HG02623 (cell line): ENCODE data around the gene JAZF1.

ENCODE experiments used
- ATAC-seq: cut with Tn5 transposase; IDR thresholded peaks from one replicate; pipeline ENCODE4 v1.9.1; 2021; ENCODE audit warnings: moderate library complexity; ENCODE audit not compliant: unreplicated experiment

The JAZF1 gene

DNA sequence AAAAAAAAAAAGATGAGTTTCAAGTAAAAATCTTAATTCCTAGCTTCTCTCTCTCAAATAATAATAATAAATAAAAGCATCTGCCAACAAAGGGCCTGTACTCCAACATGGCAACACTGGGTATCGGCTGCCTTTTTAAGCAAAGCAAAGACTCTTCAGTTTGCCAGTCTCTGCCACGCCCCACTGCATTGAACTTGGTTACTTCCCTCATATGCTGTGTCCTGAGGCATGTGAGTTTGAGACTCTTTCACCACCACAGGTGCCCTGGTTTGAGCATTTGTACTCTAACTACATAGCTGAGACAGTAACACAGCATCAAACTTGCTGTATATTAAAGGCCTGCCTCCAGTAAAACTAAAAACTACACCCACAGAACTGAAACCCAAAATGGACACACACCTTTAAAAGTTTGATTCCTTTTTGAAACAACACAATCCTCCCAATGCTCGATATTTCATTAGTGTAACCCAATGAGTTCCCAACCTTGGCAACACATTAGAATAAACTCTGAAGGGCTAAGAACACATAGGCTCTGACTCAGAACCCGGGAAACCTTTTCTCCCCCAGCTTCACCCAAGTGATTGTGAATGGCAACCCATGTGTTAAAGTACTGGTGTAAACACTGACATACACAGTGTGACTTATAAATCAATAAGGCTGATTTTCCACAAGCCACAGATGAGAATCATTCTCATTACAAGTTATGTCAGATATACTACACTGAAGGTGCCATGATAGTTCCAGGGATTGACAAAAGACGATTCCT, 12.0 kb downstream of the JAZF1 start:
- no peak for ATAC-seq

DNA sequence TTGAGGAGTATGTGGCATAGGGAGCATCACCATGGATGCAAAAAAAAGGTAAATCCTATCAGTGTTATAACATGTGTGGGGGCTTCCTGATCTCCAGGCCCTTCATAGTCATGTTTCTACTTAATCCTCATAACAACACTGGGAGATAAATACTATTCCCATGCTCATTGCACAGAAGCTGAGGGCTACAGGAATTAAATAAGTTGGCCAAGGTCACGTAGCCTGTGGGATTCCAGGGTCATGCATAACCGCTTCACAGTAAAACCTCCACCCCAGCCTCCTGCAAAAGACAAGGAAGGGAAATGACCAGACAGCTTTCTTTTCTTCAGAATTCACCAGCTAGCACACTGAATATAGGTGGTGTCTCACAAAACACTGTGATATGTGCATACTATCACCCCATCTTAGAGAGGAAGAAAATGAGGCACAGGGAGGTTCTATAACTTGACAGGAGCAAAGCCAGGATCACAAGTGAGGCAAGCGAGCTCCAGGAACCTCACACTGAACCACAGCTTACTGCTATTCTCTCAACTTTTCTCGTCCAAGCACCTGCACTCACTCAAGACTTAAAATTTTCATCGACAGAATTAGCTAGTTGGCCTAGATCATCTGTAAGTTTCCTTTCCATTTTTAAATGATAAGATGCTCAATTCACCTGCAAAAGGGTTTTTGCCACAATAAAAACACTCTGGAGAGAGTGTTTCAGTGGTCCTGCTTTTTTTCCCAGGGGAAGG, 13.4 kb downstream of the JAZF1 start:
- no peak for ATAC-seq

DNA sequence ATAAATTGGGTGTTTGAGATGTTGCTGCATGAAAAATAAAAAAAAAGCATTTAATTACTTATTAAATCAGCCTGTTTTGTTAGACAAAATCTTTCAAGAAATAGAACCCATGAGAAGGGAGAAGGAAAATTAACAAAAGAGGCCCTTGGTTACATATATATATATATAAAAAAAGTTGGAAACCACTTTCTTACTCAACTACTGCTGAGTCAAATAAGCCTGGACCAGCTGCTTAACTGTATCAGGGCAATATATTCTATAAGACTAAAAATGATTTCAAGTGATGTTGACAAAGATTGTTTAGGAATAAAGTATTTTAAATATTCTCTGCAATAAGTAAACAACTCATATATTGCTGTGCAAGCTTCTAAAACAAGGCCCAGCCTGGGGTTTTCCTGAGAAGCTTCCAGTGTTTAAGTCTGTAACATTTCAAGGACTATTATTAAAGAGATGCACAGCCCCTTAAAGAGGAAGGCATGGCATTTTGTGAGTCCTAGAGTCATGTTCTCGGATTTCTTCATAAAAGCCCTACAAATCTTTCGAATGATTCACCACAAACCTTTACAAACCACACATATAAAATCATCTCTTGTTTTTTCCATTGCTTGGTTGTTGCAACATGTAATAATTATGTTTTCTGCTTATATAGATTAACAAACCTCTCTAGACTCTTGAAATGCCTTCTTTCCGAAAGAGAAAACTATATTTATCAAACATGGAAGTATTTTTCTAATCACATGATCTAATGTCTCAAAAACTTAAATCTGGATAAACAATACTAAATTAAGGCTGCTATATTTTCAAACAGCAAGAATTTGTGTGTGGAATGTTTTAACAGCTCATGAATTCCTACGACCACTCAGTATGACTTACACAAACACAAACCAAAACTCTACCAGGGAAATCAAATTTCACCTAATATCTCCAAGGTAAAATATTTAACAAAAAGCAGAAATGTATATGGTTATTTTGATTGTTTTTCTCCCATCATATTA, 14.3 kb downstream of the JAZF1 start:
- ATAC-seq = no peak

DNA sequence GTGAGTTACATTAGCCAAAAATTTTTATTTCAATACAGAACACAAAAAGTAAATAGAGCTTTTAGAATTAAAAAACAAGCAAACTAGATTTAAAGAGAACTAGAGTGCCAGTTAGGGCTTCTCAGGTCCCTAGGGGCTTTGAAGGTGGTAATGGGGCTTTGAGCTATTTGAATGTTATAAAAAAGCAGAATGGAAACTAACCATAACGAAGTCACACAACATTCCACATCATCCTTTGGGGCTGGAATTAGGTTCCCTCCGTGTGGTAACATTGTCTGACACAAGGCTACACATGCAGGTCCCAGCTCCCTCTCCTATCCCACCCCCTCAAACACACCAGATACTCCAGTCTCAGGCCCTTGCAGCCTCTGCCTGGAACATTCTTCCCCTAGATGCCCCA, 15.3 kb downstream of the JAZF1 start:
- ATAC-seq = no peak

DNA sequence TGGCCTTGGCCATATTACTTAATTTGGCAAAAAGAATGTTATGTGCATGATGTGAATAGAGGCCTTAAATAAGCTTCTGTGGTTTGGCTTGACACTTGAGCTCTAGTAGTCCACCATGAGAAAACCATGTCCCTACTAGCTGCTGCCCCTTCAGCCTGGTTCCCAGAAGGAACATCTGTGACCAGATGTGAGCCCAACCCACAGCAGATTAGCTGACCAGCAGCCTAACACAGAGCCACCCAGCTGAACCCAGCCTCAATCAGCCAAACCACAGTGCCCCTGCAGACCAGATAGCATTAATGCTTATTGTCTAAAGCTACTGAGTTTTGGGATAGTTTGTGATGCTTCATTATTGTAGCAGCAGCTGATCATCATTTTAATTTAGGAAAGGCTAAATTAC, 16.6 kb downstream of the JAZF1 start:
- no peak for ATAC-seq

DNA sequence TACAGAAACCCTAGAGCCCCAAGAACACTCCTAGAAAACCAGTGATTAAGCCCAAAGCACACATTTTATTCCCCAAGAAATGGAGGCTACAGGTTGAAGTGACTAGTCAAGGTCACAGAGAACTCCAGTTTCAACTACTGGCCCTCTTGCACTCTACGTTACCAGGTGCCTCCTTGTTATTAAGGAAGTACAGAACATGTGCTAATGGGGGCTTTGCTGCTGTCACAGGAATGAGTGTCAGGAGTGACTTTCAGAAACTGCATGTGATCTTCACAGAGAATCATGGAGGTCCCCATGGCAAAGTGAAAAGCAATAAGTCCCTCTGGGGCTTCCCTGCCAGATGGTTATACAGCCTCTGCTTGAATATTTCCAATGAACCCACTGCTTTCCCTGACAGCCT, 19.3 kb downstream of the JAZF1 start:
- no peak for ATAC-seq

DNA sequence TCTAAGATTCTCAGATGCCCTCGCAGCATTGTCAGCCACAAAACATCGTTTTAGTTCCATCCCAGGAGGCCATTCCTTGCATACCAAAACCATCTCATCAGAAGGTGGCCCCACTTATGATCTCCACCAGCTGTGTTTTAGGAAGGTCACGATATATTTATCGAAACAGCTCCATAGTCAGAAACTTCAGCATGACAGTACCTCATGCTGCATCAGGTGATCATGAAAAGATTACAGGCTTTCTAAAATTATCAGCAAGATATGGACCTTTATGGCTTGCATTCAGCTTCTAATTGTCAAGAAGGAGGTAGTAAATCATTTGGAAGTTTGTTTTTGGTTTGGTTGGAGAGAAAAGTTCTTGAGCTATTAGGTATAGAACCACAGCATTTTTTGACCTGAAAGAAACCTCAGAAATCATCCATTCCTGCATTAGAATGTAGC, 20.0 kb downstream of the JAZF1 start:
- ATAC-seq = no peak

DNA sequence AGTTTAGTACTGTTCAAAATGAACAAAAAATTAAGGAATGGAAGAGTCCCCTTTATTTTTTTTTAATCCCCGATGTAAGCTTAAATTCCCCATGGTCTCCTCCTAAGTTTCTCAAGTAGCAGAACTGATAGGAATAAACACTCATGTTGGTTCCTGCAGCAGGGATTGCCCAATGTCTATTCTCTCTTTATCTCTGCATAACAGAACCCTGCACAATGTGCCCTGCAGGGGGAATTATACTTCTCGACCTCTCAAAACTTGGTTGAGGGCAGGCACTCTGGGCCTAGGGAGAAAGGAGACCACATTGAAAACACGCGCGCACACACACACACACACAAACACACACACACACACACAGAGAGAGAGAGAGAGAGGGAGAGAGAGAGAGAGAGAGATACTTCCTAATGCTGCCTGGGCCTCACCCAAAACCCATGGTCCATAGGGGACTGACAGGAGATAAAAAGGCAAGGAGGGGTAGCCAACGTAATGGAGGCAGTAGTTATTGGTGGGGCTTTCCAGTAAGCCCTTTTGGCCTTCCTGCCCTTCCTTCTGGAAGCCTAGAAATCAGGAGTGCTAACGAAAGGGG, 22.7 kb downstream of the JAZF1 start:
- no peak for ATAC-seq

DNA sequence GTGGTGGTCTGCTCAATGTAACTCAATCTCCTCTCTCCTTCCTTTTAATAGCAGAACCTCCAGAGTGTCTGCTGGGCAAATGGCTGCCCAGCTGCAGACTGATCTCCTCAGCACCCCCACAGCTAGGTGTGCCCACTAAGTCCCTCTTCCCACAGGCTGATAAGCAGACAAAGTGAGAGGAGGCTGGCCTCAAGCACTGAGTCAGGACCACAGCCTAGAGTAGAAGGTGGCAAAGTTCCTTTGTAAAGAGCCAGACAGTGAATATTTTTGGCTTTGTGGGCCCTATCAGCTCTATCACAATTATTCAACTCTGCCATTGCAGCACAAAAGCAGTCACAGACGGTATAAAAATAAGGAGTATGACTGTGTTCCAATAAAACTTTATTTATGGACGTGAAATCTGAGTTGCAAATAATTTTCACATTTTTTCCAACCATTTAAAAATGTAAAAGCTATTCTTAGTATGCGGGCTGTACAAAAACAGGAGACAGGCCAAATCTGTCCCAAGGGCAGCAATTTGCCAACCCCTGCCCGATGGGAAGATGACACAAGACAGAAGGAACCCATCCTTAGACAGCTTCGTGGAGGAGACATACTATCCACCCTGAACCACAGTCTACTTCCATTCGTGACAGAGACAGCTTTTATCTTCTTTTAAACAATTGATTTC, 23.4 kb downstream of the JAZF1 start:
- no peak for ATAC-seq

DNA sequence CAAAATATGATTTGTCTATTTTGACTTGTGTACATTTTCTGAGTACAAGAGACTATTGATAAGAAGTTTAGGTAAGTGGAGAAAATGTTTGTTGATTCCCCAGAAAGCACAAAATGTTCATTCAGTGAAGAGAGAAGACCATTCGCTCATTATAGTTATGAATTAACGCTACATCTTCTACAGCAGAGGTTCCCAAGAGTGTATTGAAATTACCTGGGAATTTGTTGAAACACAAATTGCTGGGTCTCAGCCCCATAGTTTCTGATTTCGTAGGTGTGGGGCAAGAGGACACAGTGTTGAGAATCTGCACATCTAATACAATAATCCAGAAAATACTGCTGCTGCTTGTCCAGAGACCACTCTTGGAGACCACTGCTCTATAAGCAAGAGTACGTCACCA, 24.2 kb downstream of the JAZF1 start:
- no peak for ATAC-seq

DNA sequence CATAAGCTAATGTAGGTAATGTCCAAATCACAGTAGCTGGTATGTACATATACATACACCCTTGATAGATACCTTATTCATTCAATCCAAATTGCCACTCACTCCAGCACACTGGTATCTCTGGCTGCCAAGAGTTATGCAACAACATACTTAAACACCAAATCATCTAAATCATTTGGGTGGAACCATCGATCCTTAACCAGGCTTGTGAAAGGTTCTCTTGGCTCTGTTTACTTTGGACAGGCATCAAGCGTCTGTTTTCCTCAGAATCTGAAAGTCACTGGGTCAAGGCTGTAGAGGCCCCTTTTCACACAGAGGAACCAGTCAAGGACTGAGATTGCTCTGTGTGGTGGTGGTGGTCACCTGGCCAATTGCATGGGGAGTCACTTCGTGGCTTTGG, 24.6 kb downstream of the JAZF1 start:
- no peak for ATAC-seq

DNA sequence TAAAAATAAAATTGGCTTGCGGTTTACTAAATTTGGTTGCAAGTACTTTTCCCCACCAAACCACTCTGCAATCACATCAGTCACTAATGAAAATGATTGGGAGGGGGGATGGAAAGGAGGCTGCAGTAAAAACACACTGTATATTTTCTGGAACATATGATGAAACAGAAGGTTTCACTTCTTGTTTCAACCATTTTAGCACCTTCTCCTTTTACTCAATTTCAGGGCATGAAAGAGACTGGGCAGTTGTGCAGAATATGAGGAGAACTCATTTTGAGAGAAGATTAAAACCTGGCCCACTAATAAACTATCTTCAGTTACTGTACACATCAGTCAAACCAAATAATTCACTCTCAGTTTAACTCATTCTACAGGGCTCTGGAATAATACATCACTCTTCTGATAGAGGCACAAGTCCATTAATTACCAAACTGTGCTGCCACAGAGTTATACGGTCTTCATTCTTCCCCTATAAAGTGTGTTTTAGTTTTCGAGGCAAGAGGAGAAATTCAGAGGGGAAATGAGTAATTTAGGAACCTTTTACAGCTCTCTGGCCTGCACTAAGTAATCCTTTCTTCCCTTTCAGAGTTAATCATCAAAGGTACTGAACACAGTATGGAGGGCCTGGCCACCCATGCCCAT, 25.5 kb downstream of the JAZF1 start:
- peak; percentile 74 for ATAC-seq

DNA sequence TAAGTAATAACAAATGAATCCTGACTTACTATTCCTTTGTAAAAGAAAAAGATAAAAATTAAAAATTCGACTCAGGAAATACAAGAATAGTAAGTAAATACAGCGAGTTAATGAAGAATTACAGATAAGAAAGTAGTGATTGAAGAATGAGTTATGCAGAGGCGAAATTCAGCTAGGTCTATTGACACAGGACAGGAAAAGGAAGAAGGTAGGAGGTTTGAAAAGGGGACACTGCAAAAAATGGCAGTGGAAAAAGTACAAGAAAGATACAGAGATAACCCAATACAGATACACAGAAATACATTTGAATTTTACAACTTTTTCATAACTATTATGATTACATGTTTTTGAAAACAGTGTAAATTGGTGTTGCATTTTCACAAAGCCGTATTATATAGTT, 28.0 kb downstream of the JAZF1 start:
- no peak for ATAC-seq

DNA sequence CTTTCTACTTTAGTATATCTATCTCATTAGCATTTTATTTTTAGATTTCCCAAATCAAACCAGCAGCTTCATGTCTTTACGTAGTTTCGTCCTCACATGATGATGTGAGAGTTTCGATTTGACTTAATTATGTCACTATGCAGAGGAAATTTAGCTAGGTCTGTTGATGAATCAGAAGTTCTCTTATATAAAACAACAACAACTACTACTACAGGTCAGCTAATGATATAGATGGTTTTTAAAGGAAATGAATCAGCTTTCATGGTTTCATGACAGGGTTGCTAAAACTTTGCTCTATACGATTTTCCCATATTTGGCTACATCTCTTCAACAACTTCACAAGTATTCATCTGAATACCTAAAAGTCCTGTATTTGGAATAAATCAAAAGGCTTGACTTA, 28.6 kb downstream of the JAZF1 start:
- no peak for ATAC-seq

DNA sequence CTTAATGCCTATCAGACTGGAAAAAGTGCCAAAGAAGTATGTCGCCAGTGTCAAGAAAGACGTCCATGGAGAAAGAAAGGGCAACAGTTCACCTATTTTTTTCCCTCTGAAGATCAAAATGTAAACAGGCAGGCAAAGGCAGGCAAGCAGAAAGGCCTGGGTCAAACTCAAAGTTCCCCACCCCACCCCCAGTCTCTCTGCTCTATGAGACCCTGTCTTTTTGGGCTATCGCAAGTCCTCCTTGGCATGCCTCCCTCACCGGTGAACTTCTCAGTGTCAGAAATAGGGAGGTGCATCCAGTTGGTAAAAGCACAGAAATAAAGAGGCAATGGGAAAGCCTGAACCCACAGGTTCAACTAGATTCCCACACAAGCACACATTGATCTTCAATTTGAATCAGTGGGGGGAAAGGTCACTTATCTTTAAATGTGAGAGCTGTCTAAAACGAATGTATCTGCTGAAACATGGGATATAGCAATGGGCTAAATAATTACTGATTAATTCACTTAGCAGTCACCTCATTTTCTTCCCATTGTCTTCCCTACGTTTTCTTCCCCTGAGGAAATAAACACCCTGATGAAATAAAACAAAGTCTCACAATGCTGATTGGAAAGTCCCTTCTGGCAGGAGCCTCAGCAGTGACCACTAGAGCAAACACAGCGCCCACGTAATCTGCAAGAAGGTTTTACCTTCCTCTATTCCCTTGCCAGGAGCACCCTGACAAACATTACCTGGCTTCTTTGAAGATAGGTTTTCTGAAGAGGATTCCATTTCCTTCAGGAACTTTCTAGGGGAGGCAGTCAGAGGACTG, 31.1 kb downstream of the JAZF1 start:
- no peak for ATAC-seq

DNA sequence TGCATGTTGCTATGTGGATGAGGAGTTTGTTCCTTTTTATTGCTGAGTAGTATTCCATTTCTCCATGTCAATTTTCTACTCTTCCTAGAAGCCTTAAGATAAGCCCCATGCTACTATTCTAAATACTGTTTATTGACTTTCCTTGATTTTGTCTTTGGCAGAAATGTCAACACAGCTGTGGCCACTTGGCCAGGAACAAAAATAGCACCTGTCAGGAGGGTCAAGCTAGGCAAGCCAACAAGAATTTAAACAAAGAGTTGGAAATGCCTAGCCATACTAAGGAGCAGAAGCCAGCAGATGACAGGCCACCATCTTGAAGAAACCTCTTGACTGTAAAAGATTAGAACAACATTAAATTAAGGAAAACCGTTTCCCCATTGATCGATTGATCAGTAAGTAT, 34.7 kb downstream of the JAZF1 start:
- ATAC-seq = no peak

DNA sequence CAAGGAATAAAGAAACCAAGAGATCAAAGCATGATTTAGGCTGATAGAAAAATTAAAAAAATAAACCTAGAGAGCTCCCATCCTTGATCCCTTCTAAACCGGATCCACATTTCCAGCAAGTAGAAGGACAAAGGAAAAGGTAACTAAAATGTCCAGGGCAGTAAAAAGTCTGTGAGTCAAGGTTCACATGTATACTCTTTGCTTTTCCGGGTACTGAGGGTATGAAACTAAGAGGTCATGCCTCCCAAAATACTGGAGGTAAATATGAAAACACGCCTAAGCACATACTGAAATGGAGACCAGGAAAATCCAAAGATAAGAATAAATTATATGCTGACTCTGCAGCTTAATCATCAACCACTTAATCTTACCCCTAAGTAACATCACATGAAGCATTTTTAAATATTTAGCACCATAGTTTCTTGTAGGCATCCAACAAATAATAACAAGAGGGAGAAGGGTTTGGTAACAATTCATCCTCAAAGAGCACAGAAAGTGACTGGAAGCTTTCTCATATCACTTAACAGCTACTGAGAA, 35.4 kb downstream of the JAZF1 start:
- ATAC-seq = no peak

DNA sequence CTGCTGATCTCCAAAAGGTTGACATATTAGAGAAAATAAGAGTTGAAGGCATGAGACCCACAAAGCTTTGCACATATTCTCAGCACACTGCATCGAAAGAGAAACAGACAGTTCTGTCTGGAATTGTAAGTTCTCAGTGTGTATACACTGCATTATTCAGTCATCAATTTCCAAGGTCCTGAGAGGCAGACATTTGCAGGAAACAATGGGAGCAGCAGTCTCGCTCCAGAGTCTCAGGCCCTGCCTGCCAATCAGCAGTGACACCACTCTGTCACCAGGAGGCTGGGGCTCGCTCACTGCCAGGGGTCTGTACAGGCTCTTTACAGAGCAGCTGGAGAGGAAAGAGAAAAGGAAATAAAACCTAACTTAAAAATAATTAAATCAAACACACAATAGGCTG, 36.3 kb downstream of the JAZF1 start:
- ATAC-seq = no peak

DNA sequence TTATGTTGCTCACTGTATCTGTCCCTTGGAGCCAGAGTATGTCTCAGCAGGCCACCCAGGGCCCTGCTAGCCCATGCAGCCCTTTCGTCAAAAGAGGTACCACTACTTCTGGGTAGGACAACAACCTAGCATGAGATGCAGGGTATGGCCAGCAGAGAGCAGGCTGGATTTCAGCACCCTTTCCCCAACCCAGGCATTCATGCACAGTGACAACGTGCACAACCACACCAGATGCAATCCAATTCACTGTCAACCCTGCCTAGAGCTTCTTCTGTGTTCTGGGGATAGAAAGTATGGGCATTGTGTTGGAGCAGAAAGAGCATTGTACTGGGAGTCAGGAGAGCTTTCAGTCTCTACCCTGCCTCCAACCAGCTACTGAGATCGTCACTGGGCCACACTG, 37.9 kb downstream of the JAZF1 start:
- no peak for ATAC-seq
